ENCODE measurements around the gene PCSK2.

GRCh38 chr20:17443131-17443858, 216.5 kb downstream of the PCSK2 start:
- TF ChIP-seq, protein P1, sequence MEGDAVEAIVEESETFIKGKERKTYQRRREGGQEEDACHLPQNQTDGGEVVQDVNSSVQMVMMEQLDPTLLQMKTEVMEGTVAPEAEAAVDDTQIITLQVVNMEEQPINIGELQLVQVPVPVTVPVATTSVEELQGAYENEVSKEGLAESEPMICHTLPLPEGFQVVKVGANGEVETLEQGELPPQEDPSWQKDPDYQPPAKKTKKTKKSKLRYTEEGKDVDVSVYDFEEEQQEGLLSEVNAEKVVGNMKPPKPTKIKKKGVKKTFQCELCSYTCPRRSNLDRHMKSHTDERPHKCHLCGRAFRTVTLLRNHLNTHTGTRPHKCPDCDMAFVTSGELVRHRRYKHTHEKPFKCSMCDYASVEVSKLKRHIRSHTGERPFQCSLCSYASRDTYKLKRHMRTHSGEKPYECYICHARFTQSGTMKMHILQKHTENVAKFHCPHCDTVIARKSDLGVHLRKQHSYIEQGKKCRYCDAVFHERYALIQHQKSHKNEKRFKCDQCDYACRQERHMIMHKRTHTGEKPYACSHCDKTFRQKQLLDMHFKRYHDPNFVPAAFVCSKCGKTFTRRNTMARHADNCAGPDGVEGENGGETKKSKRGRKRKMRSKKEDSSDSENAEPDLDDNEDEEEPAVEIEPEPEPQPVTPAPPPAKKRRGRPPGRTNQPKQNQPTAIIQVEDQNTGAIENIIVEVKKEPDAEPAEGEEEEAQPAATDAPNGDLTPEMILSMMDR (conservative IDR thresholded peaks at IDR 0.05; ENCODE audit: low read depth, low read length) = no peak
- no peak for TF ChIP-seq EZH2 (IDR thresholded peaks at IDR 0.05; ENCODE audit: borderline replicate concordance, low read depth, low read length, poor library complexity, severe bottlenecking)

All from A673 (cell line).